Fibroblast of upper back skin (primary cell): ENCODE measurements around the gene RORB.

Source experiments
- DNase-seq: peaks from one replicate; pipeline ENCODE4 v3.0.0-alpha.2; 2013

The RORB gene

GRCh38 chr9:74496819-74497747, at the start of gene RORB:
RORB (plus strand) TSS chr9:74497335; CDS start chr9:74497977, 642 bp downstream.
- DNase-seq = peak; percentile 12

GRCh38 chr9:74447451-74448193, 49.5 kb upstream of the RORB start:
- no peak for DNase-seq

GRCh38 chr9:74449060-74449459, 48.1 kb upstream of the RORB start:
- no peak for DNase-seq

GRCh38 chr9:74458832-74459231, 38.3 kb upstream of the RORB start:
- DNase-seq = no peak

- DNase-seq = no peak
These were observed 33.3 kb upstream of the RORB start for GRCh38 chr9:74463825-74464224.

GRCh38 chr9:74478606-74479005, 18.5 kb upstream of the RORB start:
- no peak for DNase-seq

GRCh38 chr9:74479711-74480110, 17.4 kb upstream of the RORB start:
- DNase-seq = no peak

- DNase-seq = no peak
These were observed 9.7 kb upstream of the RORB start for GRCh38 chr9:74487395-74487794.

- DNase-seq = no peak
These were observed 3.6 kb upstream of the RORB start for GRCh38 chr9:74493512-74493911.

- DNase-seq = no peak
These were observed 2.6 kb upstream of the RORB start for GRCh38 chr9:74494490-74494889.

GRCh38 chr9:74496406-74496805, 729 bp upstream of the RORB start:
- DNase-seq = no peak

- DNase-seq = no peak
These were observed 849 bp downstream of the RORB start for GRCh38 chr9:74497748-74498620.

- no peak for DNase-seq
These were observed 1.5 kb downstream of the RORB start for GRCh38 chr9:74498621-74499095.

- DNase-seq = no peak
These were observed 2.0 kb downstream of the RORB start for GRCh38 chr9:74499111-74499601.

- DNase-seq = no peak
These were observed 2.8 kb downstream of the RORB start for GRCh38 chr9:74499770-74500583.

- DNase-seq = no peak
These were observed 3.4 kb downstream of the RORB start for GRCh38 chr9:74500584-74500924.

GRCh38 chr9:74501570-74501969, 4.4 kb downstream of the RORB start:
- DNase-seq = no peak

GRCh38 chr9:74503219-74503618, 6.1 kb downstream of the RORB start:
- no peak for DNase-seq

- no peak for DNase-seq
These were observed 6.5 kb downstream of the RORB start for GRCh38 chr9:74503666-74504065.

GRCh38 chr9:74511333-74511732, 14.2 kb downstream of the RORB start:
- no peak for DNase-seq

GRCh38 chr9:74512416-74512815, 15.3 kb downstream of the RORB start:
- DNase-seq = no peak

GRCh38 chr9:74513221-74513620, 16.1 kb downstream of the RORB start:
- no peak for DNase-seq
